Activated CD4-positive, alpha-beta T cell treated with anti-CD3 and anti-CD28 coated beads for 36 hours (primary cell): Measurements from ENCODE around the gene MMP23B. TPM values are rescaled to one million over a fixed set of nuclear protein-coding genes. Genes with fewer than 3 reads are reported as not detected.

Source experiments
- ATAC-seq: fragments of 200-7000 bp; cut with Tn5 transposase; one replicate; pipeline ENCODE4 v1.10.0; 2021; ENCODE audit warnings: mild to moderate bottlenecking, moderate library complexity
- CTCF ChIA-PET: fragments of 350-600 bp; sonication (Branson Sonifier 250); formaldehyde crosslinking; loops from one replicate; lab custom pipeline; 2021; ENCODE audit warnings: antibody characterized with exemption; lab: Charles Lee
- POLR2A ChIA-PET: fragments of 350-600 bp; sonication (Branson Sonifier 250); formaldehyde crosslinking; loops from one replicate; lab custom pipeline; 2021; ENCODE audit warnings: antibody characterized with exemption, inconsistent platforms; lab: Charles Lee
- DNase-seq: peaks from one replicate; pipeline ENCODE4 v3.0.0-alpha.2; 2020
- H3K27ac Mint-ChIP-seq: one replicate; pipeline ENCODE4 v1.8.0; 2021; ENCODE audit warnings: mixed read lengths
- H3K27me3 Mint-ChIP-seq: one replicate; pipeline ENCODE4 v1.8.0; 2021; ENCODE audit warnings: mixed read lengths
- H3K36me3 Mint-ChIP-seq: one replicate; pipeline ENCODE4 v1.8.0; 2021; ENCODE audit warnings: low read depth, mixed read lengths
- H3K4me1 Mint-ChIP-seq: one replicate; pipeline ENCODE4 v1.8.0; 2021; ENCODE audit warnings: mixed read lengths
- H3K4me3 Mint-ChIP-seq: one replicate; pipeline ENCODE4 v1.8.0; 2021; ENCODE audit warnings: mild to moderate bottlenecking, moderate library complexity, mixed read lengths
- H3K9me3 Mint-ChIP-seq: one replicate; pipeline ENCODE4 v1.8.0; 2021; ENCODE audit warnings: low read depth, mixed read lengths
- intact Hi-C, 2 experiments: fragments of 100-400 bp; cut with DNase I in 1 of 2; cut with micrococcal nuclease in 1 of 2; formaldehyde crosslinking; loops; one replicate each; pipeline versions ENCODE4 v1.14.2 to v1.15.1; 2022 to 2024; cut with DNase I, micrococcal nuclease
- total RNA-seq, 2 experiments: library from RNA; stranded (reverse); gene quantifications; one replicate each; pipeline ENCODE4 v1.2.3, GENCODE V29; 2021

MMP23B gene
- total RNA-seq, 2 experiments from 2014 or later = 0.77 to 1.2 TPM

- no peaks in the 10 kb centered on the region for H3K36me3 Mint-ChIP-seq
- H3K4me1 Mint-ChIP-seq = peaks cover 5% of the 10 kb centered on the region
- no peaks in the 10 kb centered on the region for H3K27me3 Mint-ChIP-seq
- H3K4me3 Mint-ChIP-seq = no peak overlapping the region
- intact Hi-C loops = no loop called here
- no peaks in the 10 kb centered on the region for H3K9me3 Mint-ChIP-seq
- DNase-seq (no peak), ATAC-seq (no peak)
- H3K27ac Mint-ChIP-seq = no peak overlapping the region
- ChIA-PET CTCF (interaction anchor here (0.6 kb wide), 1 partner anchor 244 kb away, joined by 3 read pairs; no protein-coding TSS in a partner anchor), POLR2A (no interaction called here)
Observed at GRCh38 chr1:1622010-1622787, 9.8 kb upstream of the MMP23B start.

DNA sequence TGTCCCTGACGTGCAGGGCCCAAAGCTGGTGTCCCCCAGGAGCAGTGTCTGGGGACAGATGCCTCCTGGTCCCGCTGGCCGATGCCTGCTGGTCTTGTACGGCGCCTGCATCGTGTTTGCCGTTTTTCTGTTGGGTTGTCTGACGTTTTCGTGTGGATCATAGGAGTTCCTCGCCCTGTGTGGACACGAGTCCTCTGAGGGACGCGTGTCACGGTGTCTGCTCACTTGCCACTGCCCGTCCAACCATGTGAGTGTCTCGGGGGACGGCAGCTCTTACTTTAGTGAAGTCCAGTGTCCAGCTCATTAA lies 9.2 kb upstream of the MMP23B start:
- Mint-ChIP-seq H3K4me3 (no peak overlapping the region), H3K4me1 (no peaks in the 10 kb centered on the region), H3K9me3 (no peaks in the 10 kb centered on the region), H3K27me3 (no peaks in the 10 kb centered on the region), H3K27ac (no peak overlapping the region), H3K36me3 (no peaks in the 10 kb centered on the region)
- ATAC-seq (no peak), DNase-seq (no peak)
- ChIA-PET CTCF (no interaction called here), POLR2A (no interaction called here)
- intact Hi-C loops = no loop called here

DNA sequence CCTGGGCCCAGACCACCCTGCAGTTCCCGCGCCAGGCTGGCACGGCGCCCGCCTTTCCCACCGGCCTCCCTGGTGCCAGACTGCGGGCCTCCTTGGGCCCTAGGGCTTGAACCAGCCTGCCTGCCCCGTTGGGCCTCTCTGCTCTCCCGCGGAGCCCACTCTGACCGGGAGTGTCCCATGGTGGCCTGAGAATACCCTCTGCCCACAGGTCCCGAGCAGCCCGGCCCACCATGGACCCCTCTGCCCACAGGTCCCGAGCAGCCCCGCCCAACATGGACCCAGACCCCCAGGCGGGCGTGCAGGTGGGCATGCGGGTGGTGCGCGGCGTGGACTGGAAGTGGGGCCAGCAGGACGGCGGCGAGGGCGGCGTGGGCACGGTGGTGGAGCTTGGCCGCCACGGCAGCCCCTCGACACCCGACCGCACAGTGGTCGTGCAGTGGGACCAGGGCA lies 8.8 kb upstream of the MMP23B start:
- no peaks in the 10 kb centered on the region for H3K36me3 Mint-ChIP-seq
- ATAC-seq (no peak), DNase-seq (no peak)
- no peaks in the 10 kb centered on the region for H3K9me3 Mint-ChIP-seq
- no peak overlapping the region for H3K4me3 Mint-ChIP-seq
- ChIA-PET CTCF (no interaction called here), POLR2A (no interaction called here)
- no peaks in the 10 kb centered on the region for H3K27me3 Mint-ChIP-seq
- H3K4me1 Mint-ChIP-seq = no peaks in the 10 kb centered on the region
- intact Hi-C loops = no loop called here
- no peak overlapping the region for H3K27ac Mint-ChIP-seq

DNA sequence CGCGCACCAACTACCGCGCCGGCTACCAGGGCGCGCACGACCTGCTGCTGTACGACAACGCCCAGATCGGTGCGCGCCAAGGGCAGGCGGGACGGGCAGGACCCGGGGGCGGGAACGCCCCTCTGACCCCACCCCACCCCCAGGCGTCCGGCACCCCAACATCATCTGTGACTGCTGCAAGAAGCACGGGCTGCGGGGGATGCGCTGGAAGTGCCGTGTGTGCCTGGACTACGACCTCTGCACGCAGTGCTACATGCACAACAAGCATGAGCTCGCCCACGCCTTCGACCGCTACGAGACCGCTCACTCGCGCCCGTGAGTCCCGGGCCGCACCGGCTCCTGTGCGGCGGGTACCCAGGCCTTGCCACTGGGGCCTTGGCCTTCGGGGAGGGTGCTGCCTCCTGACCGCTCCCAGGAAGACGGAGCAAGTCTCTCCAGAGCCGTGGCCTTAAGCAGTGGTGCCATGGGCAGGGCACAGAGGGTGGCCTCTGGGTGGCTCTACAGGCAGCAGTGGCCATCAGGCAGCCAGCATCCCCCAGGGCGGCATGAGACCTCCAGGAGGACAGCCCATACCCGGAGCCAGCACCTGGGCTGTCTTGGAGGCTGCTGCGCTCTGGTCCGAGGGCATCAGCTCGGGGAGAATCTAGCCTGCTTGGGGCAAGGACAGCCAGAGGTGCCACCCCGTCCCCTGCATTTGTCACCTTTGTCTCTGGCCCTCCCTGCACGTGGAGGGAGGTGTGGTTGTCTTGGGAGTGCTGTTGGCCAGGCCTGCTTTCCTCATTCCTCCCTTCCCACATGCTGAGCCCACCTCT lies 8.1 kb upstream of the MMP23B start:
- Mint-ChIP-seq H3K4me3 (no peak overlapping the region), H3K27me3 (no peaks in the 10 kb centered on the region), H3K4me1 (no peaks in the 10 kb centered on the region), H3K27ac (no peak overlapping the region), H3K9me3 (no peaks in the 10 kb centered on the region), H3K36me3 (no peaks in the 10 kb centered on the region)
- DNase-seq (no peak), ATAC-seq (no peak)
- intact Hi-C loops = no loop called here
- ChIA-PET POLR2A (interaction anchor here (0.6 kb wide), 1 partner anchor 392 kb away, joined by 3 read pairs; the partner anchor contains the start of genes B3GALT6 and SDF4), CTCF (no interaction called here)

GRCh38 chr1:1624443-1625403 lies 7.2 kb upstream of the MMP23B start:
- Mint-ChIP-seq H3K9me3 (no peaks in the 10 kb centered on the region), H3K36me3 (no peaks in the 10 kb centered on the region), H3K27ac (no peak overlapping the region), H3K4me1 (peaks cover under 1% of the 10 kb centered on the region), H3K4me3 (no peak overlapping the region), H3K27me3 (no peaks in the 10 kb centered on the region)
- POLR2A ChIA-PET = no interaction called here
- no peak for ATAC-seq
- CTCF ChIA-PET = no interaction called here
- DNase-seq = no peak
- intact Hi-C loops = no loop called here

GRCh38 chr1:1625404-1625775 lies 6.6 kb upstream of the MMP23B start:
- intact Hi-C loops = no loop called here
- CTCF ChIA-PET = interaction anchor here (0.6 kb wide), 1 partner anchor 29 kb away, joined by 3 read pairs; no protein-coding TSS in a partner anchor
- H3K27ac Mint-ChIP-seq = no peak overlapping the region
- no peak overlapping the region for H3K4me3 Mint-ChIP-seq
- no peaks in the 10 kb centered on the region for H3K9me3 Mint-ChIP-seq
- POLR2A ChIA-PET = no interaction called here
- DNase-seq (no peak), ATAC-seq (no peak)
- H3K27me3 Mint-ChIP-seq = peaks cover 2% of the 10 kb centered on the region
- H3K36me3 Mint-ChIP-seq = peaks cover 2% of the 10 kb centered on the region
- peaks cover 5% of the 10 kb centered on the region for H3K4me1 Mint-ChIP-seq

DNA sequence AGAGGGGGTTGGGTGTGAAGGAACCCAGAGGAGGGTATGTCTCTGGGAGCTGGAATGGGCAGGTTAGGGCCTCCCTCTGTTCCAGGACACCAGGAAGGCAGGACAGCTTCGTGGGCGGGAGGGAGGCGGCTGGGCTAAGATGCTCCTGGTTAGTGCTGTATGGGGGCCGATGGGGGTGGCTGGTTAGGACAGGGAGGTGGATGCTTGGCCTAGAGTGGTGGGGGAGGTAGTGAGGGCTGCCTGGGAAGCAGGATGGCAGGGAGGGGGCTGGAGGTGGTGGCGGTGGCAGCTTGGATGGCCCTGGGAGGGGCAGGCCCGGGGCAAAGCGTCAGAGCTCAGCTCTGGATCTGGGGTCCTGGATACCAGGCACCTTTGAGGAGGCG lies 6.2 kb upstream of the MMP23B start:
- peaks cover 2% of the 10 kb centered on the region for H3K36me3 Mint-ChIP-seq
- ChIA-PET POLR2A (no interaction called here), CTCF (interaction anchor here (0.6 kb wide), 1 partner anchor 29 kb away, joined by 3 read pairs; no protein-coding TSS in a partner anchor)
- H3K9me3 Mint-ChIP-seq = no peaks in the 10 kb centered on the region
- intact Hi-C loops = no loop called here
- H3K27me3 Mint-ChIP-seq = peaks cover 2% of the 10 kb centered on the region
- DNase-seq = no peak
- no peak for ATAC-seq
- no peak overlapping the region for H3K4me3 Mint-ChIP-seq
- peaks cover 5% of the 10 kb centered on the region for H3K4me1 Mint-ChIP-seq
- H3K27ac Mint-ChIP-seq = no peak overlapping the region

DNA sequence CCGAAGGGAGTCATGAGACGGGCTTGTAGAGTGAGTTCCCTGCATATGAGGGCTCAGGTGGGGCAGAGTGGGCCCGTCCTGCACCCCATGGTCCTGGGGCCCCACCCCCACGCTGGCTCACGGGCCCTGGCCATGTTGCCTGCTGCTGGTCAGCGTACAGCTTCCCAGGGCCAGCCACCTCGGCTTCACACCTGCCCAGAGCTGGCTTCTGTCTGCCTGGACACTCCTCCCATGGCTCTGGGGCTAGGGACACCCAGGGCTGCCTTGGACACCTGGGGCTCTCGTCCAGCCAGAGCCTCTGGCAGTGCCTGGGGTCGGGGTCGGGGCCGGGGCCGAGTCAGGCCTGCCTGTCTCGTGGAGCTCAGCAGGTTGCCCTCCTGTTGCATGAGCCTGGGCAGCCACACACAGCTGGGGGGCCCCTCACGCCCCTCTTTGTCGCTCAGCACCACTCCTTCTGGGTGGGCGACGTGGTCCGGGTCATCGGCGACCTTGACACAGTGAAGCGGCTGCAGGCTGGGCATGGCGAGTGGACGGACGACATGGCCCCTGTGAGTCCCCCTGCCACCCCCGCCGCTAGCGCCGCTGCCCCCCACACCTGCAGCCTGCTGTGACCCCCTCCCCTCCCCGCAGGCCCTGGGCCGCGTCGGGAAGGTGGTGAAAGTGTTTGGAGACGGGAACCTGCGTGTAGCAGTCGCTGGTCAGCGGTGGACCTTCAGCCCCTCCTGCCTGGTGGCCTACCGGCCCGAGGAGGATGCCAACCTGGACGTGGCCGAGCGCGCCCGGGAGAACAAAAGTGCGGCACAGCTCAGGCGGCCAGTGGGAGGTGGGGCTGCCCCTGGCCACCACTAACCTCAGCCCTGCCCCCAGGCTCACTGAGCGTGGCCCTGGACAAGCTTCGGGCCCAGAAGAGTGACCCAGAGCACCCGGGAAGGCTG lies 5.5 kb upstream of the MMP23B start:
- no peaks in the 10 kb centered on the region for H3K9me3 Mint-ChIP-seq
- no peak overlapping the region for H3K4me3 Mint-ChIP-seq
- ChIA-PET POLR2A (interaction anchor here (0.5 kb wide), 1 partner anchor 61 kb away, joined by 4 read pairs; no protein-coding TSS in a partner anchor), CTCF (interaction anchor here (0.6 kb wide), 1 partner anchor 28 kb away, joined by 3 read pairs; no protein-coding TSS in a partner anchor)
- peaks cover 3% of the 10 kb centered on the region for H3K27me3 Mint-ChIP-seq
- DNase-seq = no peak
- no peak overlapping the region for H3K27ac Mint-ChIP-seq
- intact Hi-C loops = no loop called here
- ATAC-seq = no peak
- H3K4me1 Mint-ChIP-seq = peaks cover 6% of the 10 kb centered on the region
- H3K36me3 Mint-ChIP-seq = peaks cover 2% of the 10 kb centered on the region

DNA sequence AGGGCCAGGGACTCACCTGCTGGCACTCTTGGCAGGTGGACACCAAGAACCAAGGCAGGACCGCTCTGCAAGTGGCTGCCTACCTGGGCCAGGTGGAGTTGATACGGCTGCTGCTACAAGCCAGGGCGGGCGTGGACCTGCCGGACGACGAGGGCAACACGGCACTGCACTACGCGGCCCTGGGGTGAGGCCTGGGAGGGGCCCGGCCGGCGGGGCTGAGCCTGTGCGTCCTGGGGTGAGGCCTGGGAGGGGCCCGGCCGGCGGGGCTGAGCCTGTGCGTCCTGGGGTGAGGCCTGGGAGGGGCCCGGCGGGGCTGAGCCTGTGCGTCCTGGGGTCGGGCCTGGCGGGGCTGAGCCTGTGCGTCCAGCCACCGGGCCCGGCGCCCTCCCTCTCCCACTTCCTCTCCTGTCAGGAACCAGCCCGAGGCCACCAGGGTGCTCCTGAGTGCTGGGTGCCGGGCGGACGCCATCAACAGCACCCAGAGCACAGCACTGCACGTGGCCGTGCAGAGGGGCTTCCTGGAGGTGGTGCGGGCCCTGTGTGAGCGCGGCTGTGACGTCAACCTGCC lies 4.6 kb upstream of the MMP23B start:
- Mint-ChIP-seq H3K4me1 (peaks cover 7% of the 10 kb centered on the region), H3K9me3 (no peaks in the 10 kb centered on the region), H3K4me3 (no peak overlapping the region), H3K36me3 (peaks cover 2% of the 10 kb centered on the region), H3K27me3 (peaks cover 4% of the 10 kb centered on the region), H3K27ac (no peak overlapping the region)
- ChIA-PET POLR2A (interaction anchor here (0.5 kb wide), 1 partner anchor 60 kb away, joined by 4 read pairs; no protein-coding TSS in a partner anchor), CTCF (no interaction called here)
- no peak for ATAC-seq
- intact Hi-C loops = no loop called here
- DNase-seq = no peak
